Activated CD8-positive, alpha-beta memory T cell treated with anti-CD3 and anti-CD28 coated beads for 1 hour (primary cell): ENCODE data around the gene ATF7.
"Not testable (repeated sequence)": the region's sequence is repeated elsewhere in the genome, so short reads cannot be mapped to it uniquely, and the experiment has no call there.

Source experiments
- DNase-seq, 2 donors: peaks; one replicate each; pipeline ENCODE4 v3.0.0-alpha.2; 2020; ENCODE audit warnings: low read depth in 1 of 2; ENCODE audit errors: extremely low read depth in 1 of 2

ATF7 gene

DNA sequence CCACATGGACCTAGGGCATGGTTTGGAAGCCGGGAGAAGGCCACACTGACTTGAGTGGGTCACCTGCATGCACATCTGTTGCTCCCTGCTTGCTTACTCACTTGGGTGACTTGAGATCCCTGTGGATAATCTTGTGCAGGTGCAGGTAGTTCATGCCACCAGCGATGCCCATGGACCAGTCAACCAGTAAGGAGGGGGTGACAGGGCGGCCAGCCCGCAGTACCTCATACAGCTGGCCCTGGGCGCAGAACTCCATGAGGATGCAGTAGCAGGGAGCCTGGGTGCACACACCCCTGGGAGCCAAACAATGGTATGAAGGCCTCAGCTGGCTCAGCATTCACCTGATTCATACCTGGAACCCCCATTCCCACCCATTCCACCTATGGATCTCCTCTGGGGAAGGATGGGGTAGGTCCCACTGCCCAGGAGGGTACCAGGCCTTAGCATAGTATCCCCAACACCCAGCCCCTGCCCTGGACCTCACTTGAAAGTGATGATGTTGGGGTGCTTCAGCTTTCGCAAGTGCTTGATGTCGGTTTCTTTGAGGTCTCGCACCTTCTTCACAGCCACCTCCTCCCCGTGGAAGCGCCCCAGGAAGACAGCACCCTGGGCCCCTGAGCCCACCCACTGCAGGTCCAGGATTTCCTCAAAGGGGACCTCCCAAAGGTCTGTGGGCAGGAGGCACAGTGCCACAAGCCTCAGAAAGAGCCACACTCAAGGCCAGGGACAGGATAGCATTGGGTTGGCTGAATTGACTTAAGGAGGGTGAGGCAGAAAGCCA is 140.0 kb downstream of the ATF7 start:
- DNase-seq, result no peak

GRCh38 chr12:53484686-53485575 is 141.3 kb downstream of the ATF7 start:
- DNase-seq, result no peak

DNA sequence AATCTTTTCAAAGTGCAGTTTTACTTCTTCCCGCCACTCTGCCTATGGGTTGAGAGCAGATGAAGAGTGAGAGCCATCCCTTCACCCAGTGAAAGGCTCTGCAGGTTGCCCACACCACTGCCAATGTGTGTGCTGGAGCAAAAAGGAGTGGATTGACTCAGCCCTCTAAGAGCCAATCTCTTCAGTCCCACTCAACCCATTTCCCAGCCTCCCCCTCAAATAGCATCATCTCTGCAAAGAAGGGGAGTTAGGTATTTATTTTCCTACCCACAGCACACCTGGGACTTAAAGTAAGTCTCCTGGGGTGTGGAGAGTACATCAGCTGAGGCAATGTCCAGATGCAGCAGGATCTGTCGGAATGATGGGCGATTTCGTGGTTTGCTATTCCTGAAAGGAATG is 142.2 kb downstream of the ATF7 start:
- no peak for DNase-seq

GRCh38 chr12:53483225-53483978 is 142.8 kb downstream of the ATF7 start:
- DNase-seq, result no peak

DNA sequence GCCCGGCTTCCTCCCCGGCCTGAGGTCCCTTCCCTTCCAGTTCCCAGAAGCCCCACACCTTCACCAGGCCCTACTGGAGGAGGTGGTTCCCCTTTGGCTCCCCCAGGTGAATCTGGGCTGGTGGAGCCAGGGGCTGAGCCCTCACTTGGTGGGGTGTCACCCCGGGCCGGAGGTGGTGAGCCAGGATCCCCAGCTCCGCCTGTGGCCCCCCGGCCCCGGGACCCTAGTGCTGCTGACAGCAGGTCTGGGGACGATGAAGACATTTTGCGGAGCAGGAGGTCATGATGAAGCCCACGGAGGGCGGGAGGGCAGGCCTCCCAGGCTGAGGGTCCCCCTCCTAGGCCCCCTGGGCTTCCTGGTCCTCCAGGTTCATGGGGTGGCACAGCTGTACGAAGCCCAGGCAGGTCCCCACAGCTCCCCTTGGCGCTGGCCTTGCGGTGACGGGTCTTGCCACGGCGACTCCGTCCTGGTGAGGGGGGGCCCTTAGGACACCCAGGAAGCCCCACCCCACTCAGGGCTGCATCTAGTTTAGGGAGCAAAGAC is 143.5 kb downstream of the ATF7 start:
- no peak for DNase-seq

GRCh38 chr12:53481939-53482586 is 144.1 kb downstream of the ATF7 start:
- no peak for DNase-seq

GRCh38 chr12:53481458-53481857 is 144.7 kb downstream of the ATF7 start:
- DNase-seq, result not testable (repeated sequence)

DNA sequence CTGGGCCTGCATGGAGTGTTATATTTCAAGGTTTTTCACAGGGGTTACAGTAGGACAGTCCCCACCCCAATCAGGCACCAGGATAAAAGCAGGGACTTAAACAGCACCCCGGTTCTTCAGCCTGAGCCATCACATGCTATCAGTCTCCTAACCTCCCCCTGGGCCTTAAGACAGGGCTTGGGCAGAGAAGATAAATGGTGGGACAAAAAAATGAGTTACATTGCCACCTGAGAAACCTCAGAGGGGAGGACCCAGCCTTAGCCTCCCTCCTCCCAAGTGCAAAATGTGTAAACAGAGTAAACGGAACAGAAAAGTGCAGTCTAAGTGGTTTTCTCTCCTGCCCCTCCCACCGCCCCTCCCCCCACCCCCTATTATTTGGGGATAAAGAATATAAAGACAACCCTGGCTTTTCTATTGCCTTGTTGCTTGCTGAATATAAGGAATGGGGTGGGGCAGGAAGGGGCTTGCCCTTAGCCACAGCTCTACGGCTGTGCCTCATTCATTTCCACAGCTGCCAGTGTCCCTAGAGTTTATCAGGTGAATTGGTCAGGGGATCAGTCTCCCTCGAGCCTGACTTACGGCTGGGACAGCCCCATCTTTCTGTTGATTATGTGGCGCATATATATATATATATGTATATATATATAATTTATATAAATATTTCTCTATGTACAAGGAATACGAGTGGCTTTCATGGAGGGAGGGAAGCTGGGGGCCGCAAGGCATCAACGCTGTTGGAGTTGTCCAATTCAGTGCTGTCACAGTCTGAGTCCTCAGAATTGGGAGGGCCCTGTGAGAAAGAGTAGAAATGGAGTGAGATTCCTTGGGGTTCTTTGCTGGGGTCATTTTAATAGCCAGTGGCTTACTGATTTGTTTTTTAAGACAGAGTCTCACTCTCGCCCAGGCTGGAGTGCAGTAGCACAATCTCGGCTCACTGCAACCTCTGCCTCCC is 145.4 kb downstream of the ATF7 start:
- no peak for DNase-seq

- DNase-seq, result no peak
Measured at GRCh38 chr12:53479331-53479730, 146.9 kb downstream of the ATF7 start.

DNA sequence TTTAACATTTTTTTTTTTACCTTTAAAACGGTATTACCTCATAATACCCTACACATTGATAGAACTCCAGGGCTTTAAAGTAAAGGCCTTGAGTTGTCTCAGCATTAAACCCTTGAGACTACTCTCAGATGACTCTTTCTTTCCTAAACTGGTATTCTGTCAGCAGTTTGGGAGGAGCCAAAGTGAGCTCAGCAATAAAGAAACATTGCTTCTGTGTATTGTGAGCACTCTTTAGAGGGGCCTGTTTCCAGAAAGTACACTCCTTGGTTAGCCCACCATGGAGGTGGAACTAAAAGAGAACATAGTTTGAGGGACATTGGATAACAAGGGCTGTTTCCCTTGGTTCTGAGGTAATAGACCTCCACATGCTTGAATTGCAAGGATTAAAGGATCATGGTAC is 147.3 kb downstream of the ATF7 start:
- no peak for DNase-seq

- DNase-seq, result no peak
Measured at GRCh38 chr12:53476769-53477209, 149.4 kb downstream of the ATF7 start.

GRCh38 chr12:53474819-53475218 is 151.4 kb downstream of the ATF7 start:
- DNase-seq, result no peak

GRCh38 chr12:53474077-53474476 is 152.1 kb downstream of the ATF7 start:
- no peak for DNase-seq

GRCh38 chr12:53472056-53472582 is 154.1 kb downstream of the ATF7 start:
- DNase-seq, result no peak

DNA sequence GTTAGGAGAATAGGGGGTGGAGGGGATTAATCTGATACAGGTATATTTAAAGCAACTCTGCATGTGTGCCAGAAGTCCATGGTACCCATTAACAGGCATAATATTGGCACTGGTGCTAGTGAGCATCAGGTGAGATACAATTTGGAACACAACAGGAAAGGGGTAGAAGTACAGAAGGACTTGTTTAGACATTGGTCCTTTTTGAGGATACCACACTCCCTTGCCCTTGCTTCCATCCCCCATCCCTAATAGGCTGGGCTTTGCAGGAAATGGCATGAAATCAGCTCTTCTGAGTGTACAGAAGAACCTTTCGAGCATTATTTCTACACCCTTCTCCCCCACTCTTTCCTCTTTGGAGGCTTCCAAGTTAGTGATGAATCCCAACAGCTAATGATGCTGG is 157.9 kb downstream of the ATF7 start:
- no peak for DNase-seq

- DNase-seq, result no peak
Measured at GRCh38 chr12:53467880-53468279, 158.3 kb downstream of the ATF7 start.

GRCh38 chr12:53467082-53467481 is 159.1 kb downstream of the ATF7 start:
- DNase-seq, result no peak

- DNase-seq, result no peak
Measured at GRCh38 chr12:53466640-53467039, 159.5 kb downstream of the ATF7 start.

DNA sequence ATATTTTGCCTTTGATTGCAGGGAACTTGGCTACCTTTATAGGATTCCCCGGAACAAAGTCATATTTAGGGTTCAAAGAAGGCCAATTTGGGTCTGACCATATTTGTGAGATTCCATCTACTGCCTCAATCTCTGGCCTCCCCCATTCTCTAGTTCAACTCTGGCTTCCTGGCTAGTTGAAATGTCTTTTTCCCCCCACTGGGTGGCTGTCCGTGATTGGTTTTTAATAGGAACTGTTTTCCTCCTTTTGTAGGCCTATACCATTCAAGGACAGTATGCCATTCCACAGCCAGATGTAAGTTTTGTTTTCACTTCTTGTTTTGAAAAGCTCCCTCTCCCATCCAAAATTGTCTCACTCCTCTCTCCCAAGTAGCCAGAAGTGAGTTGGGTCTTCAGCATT is 160.5 kb downstream of the ATF7 start:
- no peak for DNase-seq
